Kidney (tissue), 14 donors: ENCODE data around the gene IRX2. TPM values are rescaled to one million over a fixed set of nuclear protein-coding genes. Genes with fewer than 3 reads are reported as not detected.

Experiments used
- DNase-seq, 5 donors: peaks; one replicate each; pipeline ENCODE4 v3.0.0-alpha.2; 2013 to 2020
- FAIRE-seq: peaks from 2 replicates; lab custom pipeline; 2012; peaks lifted over from hg19 to GRCh38; lab: Jason Lieb, UNC
- H3K27ac ChIP-seq, 2 donors: one replicate each; pipeline ENCODE4 v1.7.0; 2013; ENCODE audit warnings: low read depth in 2 of 2, low read length in 2 of 2, inconsistent platforms in 1 of 2
- H3K27me3 ChIP-seq: one replicate; pipeline ENCODE4 v1.7.1; 2013; ENCODE audit warnings: low read length, inconsistent platforms; ENCODE audit not compliant: control insufficient read depth, insufficient read depth
- H3K36me3 ChIP-seq, 3 donors: one replicate each; pipeline versions ENCODE4 v1.7.0 to v1.7.1; 2013; ENCODE audit warnings: low read length in 3 of 3, control low read depth in 1 of 3, inconsistent platforms in 1 of 3; ENCODE audit not compliant: insufficient read depth in 3 of 3, control insufficient read depth in 2 of 3
- H3K4me1 ChIP-seq, 3 donors: one replicate each; pipeline versions ENCODE4 v1.7.0 to v1.7.1; 2013; ENCODE audit warnings: low read length in 3 of 3, inconsistent platforms in 1 of 3, low read depth in 1 of 3; ENCODE audit not compliant: control insufficient read depth in 2 of 3, insufficient read depth in 2 of 3
- H3K4me3 ChIP-seq, 3 donors: one replicate each; pipeline versions ENCODE4 v1.7.0 to v1.8.1; 2013; ENCODE audit warnings: low read length in 3 of 3, control low read depth in 1 of 3, inconsistent platforms in 1 of 3
- H3K9ac ChIP-seq, 3 donors: one replicate each; pipeline versions ENCODE4 v1.7.0 to v1.7.1; 2013; ENCODE audit warnings: low read length in 3 of 3, control low read depth in 1 of 3, inconsistent platforms in 1 of 3
- H3K9me3 ChIP-seq, 3 donors: one replicate each; pipeline versions ENCODE4 v1.7.0 to v1.7.1; 2013; ENCODE audit warnings: low read length in 3 of 3, control low read depth in 1 of 3, inconsistent platforms in 1 of 3; ENCODE audit not compliant: control insufficient read depth in 2 of 3, insufficient read depth in 1 of 3
- CTCF ChIP-seq: IDR thresholded peaks from 3 replicates; pipeline ENCODE4 v1.5.1; 2012; ENCODE audit warnings: mild to moderate bottlenecking, moderate library complexity, borderline replicate concordance; ENCODE audit not compliant: insufficient read depth; ENCODE audit errors: extremely low read depth
- intact Hi-C: fragments of 100-400 bp; cut with DNase I; formaldehyde crosslinking; loops from one replicate; pipeline ENCODE4 v1.11.1; 2022
- polyA plus RNA-seq: library from polyadenylated mRNA; stranded (reverse); fragments of 350-450 nt; fragmentation: Illumina TruSeq; extraction: RNeasy Lipid Tissue Mini Kit (QIAGEN cat#74804); gene quantifications from one replicate; pipeline ENCODE4 v1.2.3, GENCODE V29; 2014; ENCODE audit warnings: low read depth, low replicate concordance; ENCODE audit not compliant: insufficient read depth
- total RNA-seq: library from RNA; stranded (reverse); fragmentation: NEBNext Ultra II Directional; extraction: Animal tissue kit (Norgen Biotek cat#: 25700); gene quantifications from one replicate; pipeline ENCODE4 v1.2.1, GENCODE V29; 2021
- donor health status: control.
- donor health status: control.
- donor health status: control.
- donor health status: control.
- donor health status: control.
- donor health status: DM: yes; HTN: yes; CAD: no.
- donor health status: Normal renal cell carcinoma (clear cell type).

Gene IRX2
- total and polyA plus RNA-seq, 2 donors from 2014 or later: 11.7 to 44.2 TPM

GRCh38 chr5:2740051-2740875 is 11.2 kb downstream of the IRX2 start:
- H3K36me3 ChIP-seq: no peaks in the 10 kb centered on the region
- no peak overlapping the region for H3K9ac ChIP-seq
- DNase-seq (peak in 1 of 5 donors; percentile 50), FAIRE-seq (no peak)
- peaks cover 54% of the 10 kb centered on the region for H3K27me3 ChIP-seq
- no peak overlapping the region for H3K27ac ChIP-seq
- intact Hi-C loops: no loop called here
- TF ChIP-seq CTCF: no peak
- no peaks in the 10 kb centered on the region for H3K9me3 ChIP-seq
- no peak overlapping the region for H3K4me3 ChIP-seq
- H3K4me1 ChIP-seq: no peaks in the 10 kb centered on the region

- Histone ChIP-seq H3K9me3 (no peaks in the 10 kb centered on the region), H3K27me3 (peaks cover 49% of the 10 kb centered on the region), H3K4me3 (no peak overlapping the region), H3K36me3 (no peaks in the 10 kb centered on the region), H3K27ac (peak overlapping the region in 1 of 2 donors; percentile 32), H3K4me1 (no peaks in the 10 kb centered on the region), H3K9ac (no peak overlapping the region)
- intact Hi-C loops: no loop called here
- no peak for TF ChIP-seq CTCF
- no peak for FAIRE-seq
- peak in 4 of 5 donors; percentile 47 to 56 (median 52) for DNase-seq
These were observed 12.0 kb downstream of the IRX2 start for GRCh38 chr5:2739360-2740050.

GRCh38 chr5:2738700-2739359 is 12.6 kb downstream of the IRX2 start:
- TF ChIP-seq CTCF: no peak
- DNase-seq (peak in 1 of 5 donors; percentile 76), FAIRE-seq (no peak)
- no peaks in the 10 kb centered on the region for H3K9me3 ChIP-seq
- peak overlapping the region in 1 of 3 donors; percentile 12 for H3K9ac ChIP-seq
- peak overlapping the region in 1 of 3 donors; percentile 21 for H3K4me3 ChIP-seq
- H3K27me3 ChIP-seq: peaks cover 43% of the 10 kb centered on the region
- intact Hi-C loops: no loop called here
- H3K27ac ChIP-seq: peak overlapping the region in 1 of 2 donors; percentile 32
- H3K36me3 ChIP-seq: no peaks in the 10 kb centered on the region
- no peaks in the 10 kb centered on the region for H3K4me1 ChIP-seq
